Measurements from ENCODE around the gene EPG5.

- TF ChIP-seq CTCF (IDR thresholded peaks at IDR 0.05) (no peak), POLR2A (IDR thresholded peaks at IDR 0.05) (no peak)
Measured at GRCh38 chr18:45913276-45913675, 53.9 kb downstream of the EPG5 start.
